K562 (cell line): ENCODE results near the gene ESPL1. TPM values are rescaled to one million over a fixed set of nuclear protein-coding genes. Genes with fewer than 3 reads are reported as not detected.

Source experiments
- ZBTB43 ChIP-seq: sonication (generic); formaldehyde crosslinking; IDR thresholded peaks from 2 replicates; pipeline ENCODE4 v1.8.0; 2023; ENCODE audit warnings: mild to moderate bottlenecking, missing genetic modification reagents
- polyA plus RNA-seq, 8 experiments: library from polyadenylated mRNA; depleted of rRNA in 4 of 8; stranded (reverse) in 5 of 8; unstranded in 3 of 8; fragments of >200 nt; fragmentation: Nextera tagmentation in 2 of 8; fragmentation: Illumina TruSeq in 1 of 8; extraction: Ambion mirVana in 2 of 8; extraction: Trizol in 1 of 8; gene quantifications; 2 replicates each; pipeline versions ENCODE4 v1.2.1 to v1.2.3, GENCODE V29; 2011 to 2014; ENCODE audit warnings: inconsistent platforms in 1 of 8, missing spikeins in 1 of 8
- total RNA-seq, 7 experiments: library from RNA; depleted of rRNA in 6 of 7; stranded (reverse); fragments of >200 nt in 6 of 7; fragmentation: Illumina TruSeq in 2 of 7; extraction: Trizol in 2 of 7; gene quantifications; 2 replicates each; pipeline versions ENCODE4 v1.2.1 to v1.2.3, GENCODE V29; 2011 to 2021; ENCODE audit warnings: low replicate concordance in 1 of 7

The ESPL1 gene
- total and polyA plus RNA-seq, 9 of the 15 experiments (the other 6 are each of a cell fraction or from before 2014, with no cell fraction given): 1.2 to 55.0 (median 18.7) TPM

GRCh38 chr12:53340398-53340797 is 72.3 kb downstream of the ESPL1 start (continued):
- no peak for TF ChIP-seq ZBTB43 (CRISPR knock-in tag)

Other genes starting within 250 kb of the ESPL1 start
Only the 7 nearest of the 19 such genes appear.
- 8.1 and 8.5 TPM in 2 replicates for gene CSAD, start 87.4 kb upstream of the ESPL1 start, total RNA-seq (2014; rRNA removed)
- 5.7 and 8.1 TPM in 2 replicates for gene CSAD, start 87.4 kb upstream of the ESPL1 start, total RNA-seq (2014; rRNA removed; fragmentation: Illumina TruSeq; extraction: Trizol)
- 6.7 and 7.0 TPM in 2 replicates for gene CSAD, start 87.4 kb upstream of the ESPL1 start, total RNA-seq (2015; rRNA removed; fragmentation: Illumina TruSeq; extraction: Trizol)
- gene CSAD, start 87.4 kb upstream of the ESPL1 start, total RNA-seq (2021): 10.3 and 10.9 TPM in 2 replicates
- 19.6 and 26.6 TPM in 2 replicates for gene CSAD, start 87.4 kb upstream of the ESPL1 start, polyA plus RNA-seq (2011; rRNA removed)
- gene CSAD, start 87.4 kb upstream of the ESPL1 start, polyA plus RNA-seq (2014; fragmentation: Illumina TruSeq; extraction: Trizol): 11.1 and 16.8 TPM in 2 replicates
- 1 to 10 TPM; 1.8 to 2.4 TPM for gene CSAD, start 87.4 kb upstream of the ESPL1 start, polyA plus RNA-seq (2014; fragmentation: Nextera tagmentation; extraction: Ambion mirVana)
- gene CSAD, start 87.4 kb upstream of the ESPL1 start, polyA plus RNA-seq (2014; rRNA removed): 17.1 TPM in 2 replicates
- 1.3 and 1.9 TPM in 2 replicates for gene ITGB7, start 61.0 kb upstream of the ESPL1 start, total RNA-seq (2014; rRNA removed)
- 0.41 and 0.55 TPM in 2 replicates for gene ITGB7, start 61.0 kb upstream of the ESPL1 start, total RNA-seq (2014; rRNA removed; fragmentation: Illumina TruSeq; extraction: Trizol)
- 0.54 and 0.64 TPM in 2 replicates for gene ITGB7, start 61.0 kb upstream of the ESPL1 start, total RNA-seq (2015; rRNA removed; fragmentation: Illumina TruSeq; extraction: Trizol)
- gene ITGB7, start 61.0 kb upstream of the ESPL1 start, total RNA-seq (2021): 2.0 and 3.5 TPM in 2 replicates
- 0.98 and 1.5 TPM in 2 replicates for gene ITGB7, start 61.0 kb upstream of the ESPL1 start, polyA plus RNA-seq (2011; rRNA removed)
- 0.57 and 0.67 TPM in 2 replicates for gene ITGB7, start 61.0 kb upstream of the ESPL1 start, polyA plus RNA-seq (2014; fragmentation: Illumina TruSeq; extraction: Trizol)
- gene ITGB7, start 61.0 kb upstream of the ESPL1 start, polyA plus RNA-seq (2014; fragmentation: Nextera tagmentation; extraction: Ambion mirVana): under 1 TPM; 0.06 to 0.10 TPM
- 1.2 and 1.9 TPM in 2 replicates for gene ITGB7, start 61.0 kb upstream of the ESPL1 start, polyA plus RNA-seq (2014; rRNA removed)
- gene RARG, start 36.1 kb upstream of the ESPL1 start, total RNA-seq (2014; rRNA removed): 1.9 and 3.3 TPM in 2 replicates
- gene RARG, start 36.1 kb upstream of the ESPL1 start, total RNA-seq (2014; rRNA removed; fragmentation: Illumina TruSeq; extraction: Trizol): 1.8 and 3.1 TPM in 2 replicates
- gene RARG, start 36.1 kb upstream of the ESPL1 start, total RNA-seq (2015; rRNA removed; fragmentation: Illumina TruSeq; extraction: Trizol): 3.8 and 4.7 TPM in 2 replicates
- 7.6 and 9.4 TPM in 2 replicates for gene RARG, start 36.1 kb upstream of the ESPL1 start, total RNA-seq (2021)
- gene RARG, start 36.1 kb upstream of the ESPL1 start, polyA plus RNA-seq (2011; rRNA removed): 4.1 and 4.7 TPM in 2 replicates
- 6.0 and 7.8 TPM in 2 replicates for gene RARG, start 36.1 kb upstream of the ESPL1 start, polyA plus RNA-seq (2014; fragmentation: Illumina TruSeq; extraction: Trizol)
- gene RARG, start 36.1 kb upstream of the ESPL1 start, polyA plus RNA-seq (2014; fragmentation: Nextera tagmentation; extraction: Ambion mirVana): under 1 TPM; 0.18 to 0.36 TPM
- gene RARG, start 36.1 kb upstream of the ESPL1 start, polyA plus RNA-seq (2014; rRNA removed): 4.9 and 6.5 TPM in 2 replicates
- gene PFDN5, start 27.2 kb downstream of the ESPL1 start, total RNA-seq (2014; rRNA removed): 395 and 475 TPM in 2 replicates
- 742 and 748 TPM in 2 replicates for gene PFDN5, start 27.2 kb downstream of the ESPL1 start, total RNA-seq (2014; rRNA removed; fragmentation: Illumina TruSeq; extraction: Trizol)
- gene PFDN5, start 27.2 kb downstream of the ESPL1 start, total RNA-seq (2015; rRNA removed; fragmentation: Illumina TruSeq; extraction: Trizol): 576 and 603 TPM in 2 replicates
- gene PFDN5, start 27.2 kb downstream of the ESPL1 start, total RNA-seq (2021): 361 and 366 TPM in 2 replicates
- 988 and 1,156 TPM in 2 replicates for gene PFDN5, start 27.2 kb downstream of the ESPL1 start, polyA plus RNA-seq (2011; rRNA removed)
- gene PFDN5, start 27.2 kb downstream of the ESPL1 start, polyA plus RNA-seq (2014; fragmentation: Illumina TruSeq; extraction: Trizol): 540 and 563 TPM in 2 replicates
- 1,000 to 10,000 TPM; 1,505 to 1,636 TPM for gene PFDN5, start 27.2 kb downstream of the ESPL1 start, polyA plus RNA-seq (2014; fragmentation: Nextera tagmentation; extraction: Ambion mirVana)
- 707 and 867 TPM in 2 replicates for gene PFDN5, start 27.2 kb downstream of the ESPL1 start, polyA plus RNA-seq (2014; rRNA removed)
- 1.8 and 2.9 TPM in 2 replicates for gene MYG1, start 31.4 kb downstream of the ESPL1 start, total RNA-seq (2014; rRNA removed)
- gene MYG1, start 31.4 kb downstream of the ESPL1 start, total RNA-seq (2014; rRNA removed; fragmentation: Illumina TruSeq; extraction: Trizol): 0.86 and 1.1 TPM in 2 replicates
- 3.0 and 3.3 TPM in 2 replicates for gene MYG1, start 31.4 kb downstream of the ESPL1 start, total RNA-seq (2015; rRNA removed; fragmentation: Illumina TruSeq; extraction: Trizol)
- 3.9 and 4.6 TPM in 2 replicates for gene MYG1, start 31.4 kb downstream of the ESPL1 start, total RNA-seq (2021)
- 3.0 and 7.2 TPM in 2 replicates for gene MYG1, start 31.4 kb downstream of the ESPL1 start, polyA plus RNA-seq (2011; rRNA removed)
- 1.7 and 2.1 TPM in 2 replicates for gene MYG1, start 31.4 kb downstream of the ESPL1 start, polyA plus RNA-seq (2014; fragmentation: Illumina TruSeq; extraction: Trizol)
- 1 to 10 TPM in 1 of 2 experiments, under 1 TPM in 1; 0.45 to 1.3 TPM for gene MYG1, start 31.4 kb downstream of the ESPL1 start, polyA plus RNA-seq (2014; fragmentation: Nextera tagmentation; extraction: Ambion mirVana)
- 4.9 and 5.6 TPM in 2 replicates for gene MYG1, start 31.4 kb downstream of the ESPL1 start, polyA plus RNA-seq (2014; rRNA removed)
- gene AAAS, start 53.3 kb downstream of the ESPL1 start, total RNA-seq (2014; rRNA removed): 81.8 and 106 TPM in 2 replicates
- 45.1 and 51.9 TPM in 2 replicates for gene AAAS, start 53.3 kb downstream of the ESPL1 start, total RNA-seq (2014; rRNA removed; fragmentation: Illumina TruSeq; extraction: Trizol)
- gene AAAS, start 53.3 kb downstream of the ESPL1 start, total RNA-seq (2015; rRNA removed; fragmentation: Illumina TruSeq; extraction: Trizol): 79.8 and 81.1 TPM in 2 replicates
- 103 and 106 TPM in 2 replicates for gene AAAS, start 53.3 kb downstream of the ESPL1 start, total RNA-seq (2021)
- 80.5 and 110 TPM in 2 replicates for gene AAAS, start 53.3 kb downstream of the ESPL1 start, polyA plus RNA-seq (2011; rRNA removed)
- 99.6 and 119 TPM in 2 replicates for gene AAAS, start 53.3 kb downstream of the ESPL1 start, polyA plus RNA-seq (2014; fragmentation: Illumina TruSeq; extraction: Trizol)
- 100 to 1,000 TPM; 124 to 157 TPM for gene AAAS, start 53.3 kb downstream of the ESPL1 start, polyA plus RNA-seq (2014; fragmentation: Nextera tagmentation; extraction: Ambion mirVana)
- gene AAAS, start 53.3 kb downstream of the ESPL1 start, polyA plus RNA-seq (2014; rRNA removed): 95.9 and 103 TPM in 2 replicates
- not detected in 2 replicates for gene SP7, start 68.1 kb downstream of the ESPL1 start, total RNA-seq (2014; rRNA removed)
- gene SP7, start 68.1 kb downstream of the ESPL1 start, total RNA-seq (2014; rRNA removed; fragmentation: Illumina TruSeq; extraction: Trizol): not detected in 2 replicates
- gene SP7, start 68.1 kb downstream of the ESPL1 start, total RNA-seq (2015; rRNA removed; fragmentation: Illumina TruSeq; extraction: Trizol): not detected in 2 replicates
- gene SP7, start 68.1 kb downstream of the ESPL1 start, total RNA-seq (2021): not detected in 2 replicates
- 0.03 and 0.04 TPM in 2 replicates for gene SP7, start 68.1 kb downstream of the ESPL1 start, polyA plus RNA-seq (2011; rRNA removed)
- gene SP7, start 68.1 kb downstream of the ESPL1 start, polyA plus RNA-seq (2014; fragmentation: Illumina TruSeq; extraction: Trizol): not detected in 2 replicates
- gene SP7, start 68.1 kb downstream of the ESPL1 start, polyA plus RNA-seq (2014; fragmentation: Nextera tagmentation; extraction: Ambion mirVana): not detected
- not detected in 2 replicates for gene SP7, start 68.1 kb downstream of the ESPL1 start, polyA plus RNA-seq (2014; rRNA removed)